Brain microvascular endothelial cell (primary cell): ENCODE measurements around the gene MAGI3.

ENCODE experiments used
- DNase-seq: peaks from one replicate; pipeline ENCODE4 v3.0.0-alpha.2; 2020
- H3K27ac ChIP-seq: fragments of 250-450 bp; sonication (Bioruptor Pico); 2 replicates; pipeline ENCODE4 v1.5.1; 2020; ENCODE audit warnings: mild to moderate bottlenecking, moderate library complexity
- H3K27me3 ChIP-seq: fragments of 250-450 bp; sonication (Bioruptor Pico); replicated peaks from 2 replicates; pipeline ENCODE4 v1.5.1; 2020; ENCODE audit warnings: mild to moderate bottlenecking
- H3K36me3 ChIP-seq: fragments of 250-450 bp; sonication (Bioruptor Pico); replicated peaks from 2 replicates; pipeline ENCODE4 v1.5.1; 2020; ENCODE audit warnings: mild to moderate bottlenecking
- H3K4me3 ChIP-seq: 2 replicates; pipeline ENCODE4 v1.5.1; 2011; ENCODE audit warnings: low read depth, mild to moderate bottlenecking, control low read depth, low read length, moderate library complexity
- in situ Hi-C: cut with HindIII; loops from 2 replicates; pipeline ENCODE4 v1.10.0; 2017; ENCODE audit warnings: low sequenced_read_pairs, low pct_ligation_motif_present
- TF ChIP-seq, protein P1 (sequence below): IDR thresholded peaks from 2 replicates; pipeline ENCODE4 v1.5.1; 2011; ENCODE audit warnings: low read depth, mild to moderate bottlenecking, moderate library complexity, low read length, control low read depth, inconsistent platforms; ENCODE audit errors: missing control alignments

MAGI3 gene

GRCh38 chr1:113678159-113678469 lies 287.8 kb downstream of the MAGI3 start:
- no peak for DNase-seq
- Histone ChIP-seq H3K27ac (no peak overlapping the region), H3K27me3 (no peaks in the 10 kb centered on the region), H3K36me3 (no peaks in the 10 kb centered on the region), H3K4me3 (no peak overlapping the region)
- TF ChIP-seq, protein P1, sequence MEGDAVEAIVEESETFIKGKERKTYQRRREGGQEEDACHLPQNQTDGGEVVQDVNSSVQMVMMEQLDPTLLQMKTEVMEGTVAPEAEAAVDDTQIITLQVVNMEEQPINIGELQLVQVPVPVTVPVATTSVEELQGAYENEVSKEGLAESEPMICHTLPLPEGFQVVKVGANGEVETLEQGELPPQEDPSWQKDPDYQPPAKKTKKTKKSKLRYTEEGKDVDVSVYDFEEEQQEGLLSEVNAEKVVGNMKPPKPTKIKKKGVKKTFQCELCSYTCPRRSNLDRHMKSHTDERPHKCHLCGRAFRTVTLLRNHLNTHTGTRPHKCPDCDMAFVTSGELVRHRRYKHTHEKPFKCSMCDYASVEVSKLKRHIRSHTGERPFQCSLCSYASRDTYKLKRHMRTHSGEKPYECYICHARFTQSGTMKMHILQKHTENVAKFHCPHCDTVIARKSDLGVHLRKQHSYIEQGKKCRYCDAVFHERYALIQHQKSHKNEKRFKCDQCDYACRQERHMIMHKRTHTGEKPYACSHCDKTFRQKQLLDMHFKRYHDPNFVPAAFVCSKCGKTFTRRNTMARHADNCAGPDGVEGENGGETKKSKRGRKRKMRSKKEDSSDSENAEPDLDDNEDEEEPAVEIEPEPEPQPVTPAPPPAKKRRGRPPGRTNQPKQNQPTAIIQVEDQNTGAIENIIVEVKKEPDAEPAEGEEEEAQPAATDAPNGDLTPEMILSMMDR: no peak
- in situ Hi-C loops: no loop called here

- in situ Hi-C loops: no loop called here
- Histone ChIP-seq H3K4me3 (no peak overlapping the region), H3K27me3 (no peaks in the 10 kb centered on the region), H3K36me3 (no peaks in the 10 kb centered on the region), H3K27ac (no peak overlapping the region)
- DNase-seq: no peak
- TF ChIP-seq, protein P1: no peak
Measured at GRCh38 chr1:113681596-113682337, 291.5 kb downstream of the MAGI3 start.

DNA sequence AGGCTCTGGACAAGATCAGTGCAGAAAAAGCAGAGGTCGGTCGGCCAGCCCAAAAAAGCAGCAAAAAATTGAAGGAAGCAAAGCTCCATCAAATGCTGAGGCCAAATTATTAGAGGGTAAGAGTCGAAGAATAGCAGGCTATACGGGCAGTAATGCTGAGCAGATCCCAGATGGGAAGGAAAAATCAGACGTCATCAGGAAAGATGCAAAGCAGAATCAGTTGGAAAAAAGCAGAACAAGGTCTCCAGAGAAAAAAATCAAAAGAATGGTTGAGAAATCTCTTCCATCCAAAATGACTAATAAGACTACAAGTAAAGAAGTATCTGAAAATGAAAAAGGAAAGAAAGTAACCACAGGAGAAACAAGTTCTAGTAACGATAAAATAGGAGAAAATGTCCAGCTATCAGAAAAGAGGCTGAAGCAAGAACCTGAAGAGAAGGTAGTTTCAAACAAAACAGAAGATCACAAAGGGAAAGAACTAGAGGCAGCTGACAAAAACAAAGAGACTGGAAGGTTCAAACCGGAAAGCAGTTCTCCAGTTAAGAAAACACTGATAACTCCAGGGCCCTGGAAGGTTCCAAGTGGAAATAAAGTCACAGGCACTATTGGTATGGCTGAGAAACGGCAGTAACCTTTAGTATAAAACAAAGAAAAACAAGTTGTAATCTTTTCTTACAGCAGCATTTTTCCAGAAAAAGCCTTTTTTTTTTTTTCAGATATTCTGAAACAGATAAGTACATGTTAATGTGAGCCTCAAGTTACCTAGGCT lies 293.3 kb downstream of the MAGI3 start:
- H3K27me3 ChIP-seq: no peaks in the 10 kb centered on the region
- H3K4me3 ChIP-seq: no peak overlapping the region
- H3K36me3 ChIP-seq: no peaks in the 10 kb centered on the region
- no peak overlapping the region for H3K27ac ChIP-seq
- in situ Hi-C loops: no loop called here
- TF ChIP-seq, protein P1: no peak
- DNase-seq: no peak

- H3K27ac ChIP-seq: no peak overlapping the region
- no peak for DNase-seq
- H3K4me3 ChIP-seq: no peak overlapping the region
- no peaks in the 10 kb centered on the region for H3K36me3 ChIP-seq
- TF ChIP-seq, protein P1: no peak
- H3K27me3 ChIP-seq: no peaks in the 10 kb centered on the region
- in situ Hi-C loops: no loop called here
Measured at GRCh38 chr1:113684153-113684541, 293.8 kb downstream of the MAGI3 start.

GRCh38 chr1:113686891-113687618 lies 296.7 kb downstream of the MAGI3 start:
- Histone ChIP-seq H3K27me3 (no peaks in the 10 kb centered on the region), H3K27ac (no peak overlapping the region), H3K36me3 (no peaks in the 10 kb centered on the region), H3K4me3 (no peak overlapping the region)
- TF ChIP-seq, protein P1: no peak
- in situ Hi-C loops: no loop called here
- no peak for DNase-seq
